HL-60 (cell line): Measurements from ENCODE around the gene CRYZ.

ENCODE experiments used
- DNase-seq, 2 experiments: peaks; one replicate each; pipeline ENCODE4 v3.0.0-alpha.2; 2010 to 2020; ENCODE audit warnings: low read depth in 1 of 2, low spot score in 1 of 2
- H3K27ac ChIP-seq: fragments of 250-450 bp; sonication (Bioruptor Pico); replicated peaks from 2 replicates; pipeline ENCODE4 v1.5.1; 2020; ENCODE audit warnings: mild to moderate bottlenecking, moderate library complexity
- H3K27me3 ChIP-seq: fragments of 250-450 bp; sonication (Bioruptor Pico); 2 replicates; pipeline ENCODE4 v1.5.1; 2021; ENCODE audit warnings: mild to moderate bottlenecking, moderate library complexity; ENCODE audit not compliant: insufficient read depth, poor library complexity, severe bottlenecking
- H3K4me3 ChIP-seq: replicated peaks from 2 replicates; pipeline ENCODE4 v1.5.1; 2011; ENCODE audit warnings: mild to moderate bottlenecking, control low read depth, low read length; ENCODE audit not compliant: insufficient read depth
- GABPA ChIP-seq: IDR thresholded peaks from 2 replicates; pipeline ENCODE4 v1.6.1; 2012; ENCODE audit warnings: low read depth
- POLR2AphosphoS5 ChIP-seq: IDR thresholded peaks from 2 replicates; pipeline ENCODE4 v1.6.1; 2012; ENCODE audit warnings: low read depth
- REST ChIP-seq: IDR thresholded peaks from 2 replicates; pipeline ENCODE4 v1.6.1; 2012; ENCODE audit warnings: low read depth; ENCODE audit not compliant: insufficient replicate concordance
- SPI1 ChIP-seq: IDR thresholded peaks from 2 replicates; pipeline ENCODE4 v1.6.1; 2012; ENCODE audit warnings: low read depth, mild to moderate bottlenecking, borderline replicate concordance
- TF ChIP-seq, protein P1 (sequence below): IDR thresholded peaks from one replicate; pipeline ENCODE4 v1.5.1; 2011; ENCODE audit warnings: low read length, control low read depth, inconsistent platforms; ENCODE audit not compliant: insufficient read depth

CRYZ gene

GRCh38 chr1:74684301-74684700 lies 48.5 kb downstream of the CRYZ start:
- Histone ChIP-seq H3K4me3 (no peak overlapping the region), H3K27me3 (no peaks in the 10 kb centered on the region), H3K27ac (no peak overlapping the region)
- TF ChIP-seq REST = no peak
- TF ChIP-seq POLR2AphosphoS5 = no peak
- TF ChIP-seq, protein P1, sequence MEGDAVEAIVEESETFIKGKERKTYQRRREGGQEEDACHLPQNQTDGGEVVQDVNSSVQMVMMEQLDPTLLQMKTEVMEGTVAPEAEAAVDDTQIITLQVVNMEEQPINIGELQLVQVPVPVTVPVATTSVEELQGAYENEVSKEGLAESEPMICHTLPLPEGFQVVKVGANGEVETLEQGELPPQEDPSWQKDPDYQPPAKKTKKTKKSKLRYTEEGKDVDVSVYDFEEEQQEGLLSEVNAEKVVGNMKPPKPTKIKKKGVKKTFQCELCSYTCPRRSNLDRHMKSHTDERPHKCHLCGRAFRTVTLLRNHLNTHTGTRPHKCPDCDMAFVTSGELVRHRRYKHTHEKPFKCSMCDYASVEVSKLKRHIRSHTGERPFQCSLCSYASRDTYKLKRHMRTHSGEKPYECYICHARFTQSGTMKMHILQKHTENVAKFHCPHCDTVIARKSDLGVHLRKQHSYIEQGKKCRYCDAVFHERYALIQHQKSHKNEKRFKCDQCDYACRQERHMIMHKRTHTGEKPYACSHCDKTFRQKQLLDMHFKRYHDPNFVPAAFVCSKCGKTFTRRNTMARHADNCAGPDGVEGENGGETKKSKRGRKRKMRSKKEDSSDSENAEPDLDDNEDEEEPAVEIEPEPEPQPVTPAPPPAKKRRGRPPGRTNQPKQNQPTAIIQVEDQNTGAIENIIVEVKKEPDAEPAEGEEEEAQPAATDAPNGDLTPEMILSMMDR = no peak
- TF ChIP-seq SPI1 = no peak
- TF ChIP-seq GABPA = no peak
- no peak for DNase-seq

DNA sequence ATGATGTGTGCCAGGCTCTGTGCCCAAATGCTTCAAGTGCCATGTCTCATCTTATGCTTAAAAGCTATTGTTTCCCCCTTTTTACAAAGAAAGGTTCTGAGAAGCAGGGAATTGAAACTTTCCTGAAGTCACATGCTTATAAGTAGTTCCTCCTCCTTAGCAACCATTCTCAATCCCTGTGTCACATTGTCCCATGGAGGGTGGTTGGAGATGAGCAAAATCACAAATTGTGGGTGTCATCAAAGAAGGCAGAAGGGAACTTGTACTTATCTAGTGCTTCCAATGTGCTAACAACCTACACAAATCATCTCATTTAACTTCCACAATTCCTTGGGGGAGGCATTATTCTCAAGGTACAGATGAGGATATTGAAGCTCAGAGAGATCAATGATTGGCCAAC lies 49.2 kb downstream of the CRYZ start:
- H3K27me3 ChIP-seq = no peaks in the 10 kb centered on the region
- no peak for TF ChIP-seq GABPA
- TF ChIP-seq SPI1 = no peak
- TF ChIP-seq POLR2AphosphoS5 = no peak
- TF ChIP-seq REST = no peak
- TF ChIP-seq, protein P1 = no peak

GRCh38 chr1:74681851-74682250 lies 51.0 kb downstream of the CRYZ start:
- no peaks in the 10 kb centered on the region for H3K27me3 ChIP-seq
- TF ChIP-seq, protein P1 = no peak
- TF ChIP-seq GABPA (no peak), POLR2AphosphoS5 (no peak), REST (no peak), SPI1 (no peak)
- H3K4me3 ChIP-seq = no peak overlapping the region
- no peak for DNase-seq
- no peak overlapping the region for H3K27ac ChIP-seq

More for the DNA sequence above, 49.2 kb downstream of the CRYZ start:
- no peak for DNase-seq
- H3K4me3 ChIP-seq = no peak overlapping the region
- no peak overlapping the region for H3K27ac ChIP-seq
